GM23338 (cell line): ENCODE data around the gene ZFYVE27. TPM values are rescaled to one million over a fixed set of nuclear protein-coding genes. Genes with fewer than 3 reads are reported as not detected.

ENCODE experiments used
- ATAC-seq: fragments of 200-7000 bp; cut with Tn5 transposase; 3 replicates; pipeline ENCODE4 v1.9.1; 2020
- DNase-seq: peaks from one replicate; pipeline ENCODE4 v3.0.0-alpha.2; 2015; ENCODE audit warnings: low spot score
- H2AFZ ChIP-seq: fragments of 200-600 bp; sonication (generic); 2 replicates; pipeline ENCODE4 v1.8.0; 2016; ENCODE audit warnings: antibody characterized with exemption, mild to moderate bottlenecking, moderate library complexity
- H3F3A ChIP-seq: fragments of 200-600 bp; sonication (generic); replicated peaks from 2 replicates; pipeline ENCODE4 v1.8.0; 2017; ENCODE audit warnings: antibody characterized with exemption, mixed run types, low read depth
- H3K27ac ChIP-seq: fragments of 200-600 bp; sonication (generic); 2 replicates; pipeline ENCODE4 v1.6.1; 2016; ENCODE audit warnings: low read depth
- H3K27me3 ChIP-seq: fragments of 200-600 bp; sonication (generic); 2 replicates; pipeline ENCODE4 v1.8.0; 2016; ENCODE audit warnings: mild to moderate bottlenecking, mixed run types, moderate library complexity; ENCODE audit not compliant: insufficient read depth
- H3K36me3 ChIP-seq: fragments of 200-600 bp; sonication (generic); 2 replicates; pipeline ENCODE4 v1.8.0; 2016; ENCODE audit warnings: mild to moderate bottlenecking; ENCODE audit not compliant: insufficient read depth
- H3K4me1 ChIP-seq: fragments of 200-600 bp; sonication (generic); 2 replicates; pipeline ENCODE4 v1.8.0; 2016; ENCODE audit warnings: mild to moderate bottlenecking, moderate library complexity; ENCODE audit not compliant: insufficient read depth
- H3K4me2 ChIP-seq: fragments of 200-600 bp; sonication (generic); 2 replicates; pipeline ENCODE4 v1.7.1; 2017; ENCODE audit warnings: mixed run types
- H3K4me3 ChIP-seq: fragments of 200-600 bp; sonication (generic); 2 replicates; pipeline ENCODE4 v1.6.1; 2016; ENCODE audit warnings: mixed run types
- H3K79me2 ChIP-seq: fragments of 200-600 bp; sonication (generic); replicated peaks from 2 replicates; pipeline ENCODE4 v1.8.0; 2017; ENCODE audit warnings: mild to moderate bottlenecking; ENCODE audit not compliant: insufficient read depth
- H3K9me2 ChIP-seq: fragments of 200-600 bp; sonication (generic); 2 replicates; pipeline ENCODE4 v1.8.0; 2017; ENCODE audit not compliant: insufficient read depth
- H4K20me1 ChIP-seq: fragments of 200-600 bp; sonication (generic); replicated peaks from 2 replicates; pipeline ENCODE4 v1.8.0; 2017; ENCODE audit warnings: mild to moderate bottlenecking; ENCODE audit not compliant: insufficient read depth
- H3K27ac Mint-ChIP-seq: 2 replicates; pipeline ENCODE4 v1.8.0; 2020; ENCODE audit warnings: inconsistent platforms, mild to moderate bottlenecking, moderate library complexity, mixed read lengths
- H3K27me3 Mint-ChIP-seq: 3 replicates; pipeline ENCODE4 v1.8.0; 2022; ENCODE audit warnings: low read depth, mild to moderate bottlenecking, moderate library complexity, mixed read lengths, inconsistent platforms; ENCODE audit not compliant: insufficient read depth, poor library complexity
- H3K36me3 Mint-ChIP-seq: 3 replicates; pipeline ENCODE4 v1.8.0; 2021; ENCODE audit warnings: low read depth, mild to moderate bottlenecking, inconsistent platforms, moderate library complexity, mixed read lengths
- H3K4me1 Mint-ChIP-seq: 3 replicates; pipeline ENCODE4 v1.8.0; 2020; ENCODE audit warnings: mild to moderate bottlenecking, inconsistent platforms, mixed read lengths
- H3K4me3 Mint-ChIP-seq: 3 replicates; pipeline ENCODE4 v1.8.0; 2021; ENCODE audit warnings: moderate library complexity, mild to moderate bottlenecking, inconsistent platforms, mixed read lengths
- H3K9me3 Mint-ChIP-seq: 3 replicates; pipeline ENCODE4 v1.8.0; 2020; ENCODE audit warnings: moderate library complexity, mild to moderate bottlenecking, inconsistent platforms, mixed read lengths
- CREB1 ChIP-seq: fragments of 250-450 bp; sonication (Bioruptor Pico); IDR thresholded peaks from 2 replicates; pipeline ENCODE4 v1.5.0; 2020; ENCODE audit warnings: low read depth, mild to moderate bottlenecking, moderate library complexity
- CTCF ChIP-seq, 2 experiments: fragments of 200-600 bp in 1 of 2; sonication (generic) in 1 of 2; conservative IDR thresholded peaks; 2 replicates each; pipeline versions ENCODE4 v1.5.1 to v1.6.1; 2016 to 2017; ENCODE audit warnings: antibody characterized with exemption in 2 of 2, low read depth in 2 of 2, mild to moderate bottlenecking in 2 of 2, moderate library complexity in 1 of 2
- EZH2phosphoT487 ChIP-seq: fragments of 200-600 bp; sonication (generic); IDR thresholded peaks from one replicate; pipeline ENCODE4 v1.8.1; 2018; ENCODE audit warnings: antibody characterized with exemption; ENCODE audit not compliant: unreplicated experiment
- JUNB ChIP-seq: IDR thresholded peaks from one replicate; pipeline ENCODE4 v1.6.1; 2016; ENCODE audit warnings: antibody characterized with exemption; ENCODE audit not compliant: unreplicated experiment
- NANOG ChIP-seq: IDR thresholded peaks from 2 replicates; pipeline ENCODE4 v1.6.1; 2016; ENCODE audit warnings: antibody characterized with exemption, borderline replicate concordance
- POLR2AphosphoS5 ChIP-seq: IDR thresholded peaks from 2 replicates; pipeline ENCODE4 v1.6.1; 2016; ENCODE audit warnings: antibody characterized with exemption, low read depth
- STAT1 ChIP-seq: IDR thresholded peaks from one replicate; pipeline ENCODE4 v1.6.1; 2016; ENCODE audit warnings: antibody characterized with exemption; ENCODE audit not compliant: unreplicated experiment
- ZNF114 ChIP-seq: fragments of 250-450 bp; sonication (Bioruptor Pico); IDR thresholded peaks from 2 replicates; pipeline ENCODE4 v1.5.0; 2020; ENCODE audit warnings: mild to moderate bottlenecking, moderate library complexity
- ZNF331 ChIP-seq: fragments of 250-450 bp; sonication (Bioruptor Pico); IDR thresholded peaks from 2 replicates; pipeline ENCODE4 v1.5.0; 2020; ENCODE audit warnings: low read depth, mild to moderate bottlenecking, moderate library complexity
- polyA plus RNA-seq: library from polyadenylated mRNA; unstranded; fragments of >200 nt; fragmentation: Nextera tagmentation; extraction: Ambion mirVana; gene quantifications from 2 replicates; pipeline ENCODE4 v1.2.1, GENCODE V29; 2016
- total RNA-seq: library from RNA; depleted of rRNA; stranded (reverse); fragments of >200 nt; shearing (Covaris generic); gene quantifications from 2 replicates; pipeline ENCODE4 v1.2.3, GENCODE V29; 2014
- TF ChIP-seq, protein P1 (sequence below): fragments of 250-450 bp; sonication (Bioruptor Pico); IDR thresholded peaks from 2 replicates; pipeline ENCODE4 v1.5.0; 2020; ENCODE audit warnings: mild to moderate bottlenecking, moderate library complexity
- TF ChIP-seq, protein P2 (sequence below): IDR thresholded peaks from 2 replicates; pipeline ENCODE4 v1.6.1; 2016; ENCODE audit warnings: antibody characterized with exemption
- TF ChIP-seq, protein P3 (sequence below): IDR thresholded peaks from one replicate; pipeline ENCODE4 v1.6.1; 2018; ENCODE audit warnings: antibody characterized with exemption; ENCODE audit not compliant: unreplicated experiment

ZFYVE27 gene
- total and polyA plus RNA-seq, 2 experiments from 2014 or later: 15.0 to 25.8 TPM

DNA sequence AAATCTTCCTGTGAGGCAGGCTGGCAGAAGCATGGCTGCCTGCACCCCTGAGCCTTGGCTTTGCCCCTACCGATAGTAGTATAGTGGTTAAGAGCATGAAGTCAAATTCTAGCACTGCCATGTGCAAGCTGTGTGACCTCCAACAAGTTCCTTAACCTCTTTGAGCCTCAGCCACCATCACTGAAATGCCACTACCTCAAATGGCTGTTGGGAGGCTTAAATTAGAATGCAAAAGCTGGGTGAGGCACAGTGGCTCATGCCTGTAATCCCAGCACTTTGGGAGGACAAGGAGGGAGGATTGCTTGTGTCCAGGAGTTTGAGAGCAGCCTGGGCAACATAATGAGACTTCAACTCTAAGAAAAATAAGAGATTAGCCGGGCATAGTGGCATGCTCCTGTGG is 26.5 kb downstream of the ZFYVE27 start (continued):
- TF ChIP-seq, protein P1, sequence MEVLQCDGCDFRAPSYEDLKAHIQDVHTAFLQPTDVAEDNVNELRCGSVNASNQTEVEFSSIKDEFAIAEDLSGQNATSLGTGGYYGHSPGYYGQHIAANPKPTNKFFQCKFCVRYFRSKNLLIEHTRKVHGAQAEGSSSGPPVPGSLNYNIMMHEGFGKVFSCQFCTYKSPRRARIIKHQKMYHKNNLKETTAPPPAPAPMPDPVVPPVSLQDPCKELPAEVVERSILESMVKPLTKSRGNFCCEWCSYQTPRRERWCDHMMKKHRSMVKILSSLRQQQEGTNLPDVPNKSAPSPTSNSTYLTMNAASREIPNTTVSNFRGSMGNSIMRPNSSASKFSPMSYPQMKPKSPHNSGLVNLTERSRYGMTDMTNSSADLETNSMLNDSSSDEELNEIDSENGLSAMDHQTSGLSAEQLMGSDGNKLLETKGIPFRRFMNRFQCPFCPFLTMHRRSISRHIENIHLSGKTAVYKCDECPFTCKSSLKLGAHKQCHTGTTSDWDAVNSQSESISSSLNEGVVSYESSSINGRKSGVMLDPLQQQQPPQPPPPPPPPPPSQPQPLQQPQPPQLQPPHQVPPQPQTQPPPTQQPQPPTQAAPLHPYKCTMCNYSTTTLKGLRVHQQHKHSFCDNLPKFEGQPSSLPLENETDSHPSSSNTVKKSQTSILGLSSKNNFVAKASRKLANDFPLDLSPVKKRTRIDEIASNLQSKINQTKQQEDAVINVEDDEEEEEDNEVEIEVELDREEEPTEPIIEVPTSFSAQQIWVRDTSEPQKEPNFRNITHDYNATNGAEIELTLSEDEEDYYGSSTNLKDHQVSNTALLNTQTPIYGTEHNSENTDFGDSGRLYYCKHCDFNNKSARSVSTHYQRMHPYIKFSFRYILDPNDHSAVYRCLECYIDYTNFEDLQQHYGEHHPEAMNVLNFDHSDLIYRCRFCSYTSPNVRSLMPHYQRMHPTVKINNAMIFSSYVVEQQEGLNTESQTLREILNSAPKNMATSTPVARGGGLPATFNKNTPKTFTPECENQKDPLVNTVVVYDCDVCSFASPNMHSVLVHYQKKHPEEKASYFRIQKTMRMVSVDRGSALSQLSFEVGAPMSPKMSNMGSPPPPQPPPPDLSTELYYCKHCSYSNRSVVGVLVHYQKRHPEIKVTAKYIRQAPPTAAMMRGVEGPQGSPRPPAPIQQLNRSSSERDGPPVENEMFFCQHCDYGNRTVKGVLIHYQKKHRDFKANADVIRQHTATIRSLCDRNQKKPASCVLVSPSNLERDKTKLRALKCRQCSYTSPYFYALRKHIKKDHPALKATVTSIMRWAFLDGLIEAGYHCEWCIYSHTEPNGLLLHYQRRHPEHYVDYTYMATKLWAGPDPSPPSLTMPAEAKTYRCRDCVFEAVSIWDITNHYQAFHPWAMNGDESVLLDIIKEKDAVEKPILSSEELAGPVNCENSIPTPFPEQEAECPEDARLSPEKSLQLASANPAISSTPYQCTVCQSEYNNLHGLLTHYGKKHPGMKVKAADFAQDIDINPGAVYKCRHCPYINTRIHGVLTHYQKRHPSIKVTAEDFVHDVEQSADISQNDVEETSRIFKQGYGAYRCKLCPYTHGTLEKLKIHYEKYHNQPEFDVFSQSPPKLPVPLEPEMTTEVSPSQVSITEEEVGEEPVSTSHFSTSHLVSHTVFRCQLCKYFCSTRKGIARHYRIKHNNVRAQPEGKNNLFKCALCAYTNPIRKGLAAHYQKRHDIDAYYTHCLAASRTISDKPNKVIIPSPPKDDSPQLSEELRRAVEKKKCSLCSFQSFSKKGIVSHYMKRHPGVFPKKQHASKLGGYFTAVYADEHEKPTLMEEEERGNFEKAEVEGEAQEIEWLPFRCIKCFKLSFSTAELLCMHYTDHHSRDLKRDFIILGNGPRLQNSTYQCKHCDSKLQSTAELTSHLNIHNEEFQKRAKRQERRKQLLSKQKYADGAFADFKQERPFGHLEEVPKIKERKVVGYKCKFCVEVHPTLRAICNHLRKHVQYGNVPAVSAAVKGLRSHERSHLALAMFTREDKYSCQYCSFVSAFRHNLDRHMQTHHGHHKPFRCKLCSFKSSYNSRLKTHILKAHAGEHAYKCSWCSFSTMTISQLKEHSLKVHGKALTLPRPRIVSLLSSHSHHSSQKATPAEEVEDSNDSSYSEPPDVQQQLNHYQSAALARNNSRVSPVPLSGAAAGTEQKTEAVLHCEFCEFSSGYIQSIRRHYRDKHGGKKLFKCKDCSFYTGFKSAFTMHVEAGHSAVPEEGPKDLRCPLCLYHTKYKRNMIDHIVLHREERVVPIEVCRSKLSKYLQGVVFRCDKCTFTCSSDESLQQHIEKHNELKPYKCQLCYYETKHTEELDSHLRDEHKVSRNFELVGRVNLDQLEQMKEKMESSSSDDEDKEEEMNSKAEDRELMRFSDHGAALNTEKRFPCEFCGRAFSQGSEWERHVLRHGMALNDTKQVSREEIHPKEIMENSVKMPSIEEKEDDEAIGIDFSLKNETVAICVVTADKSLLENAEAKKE (CRISPR knock-in tag): no peak
- TF ChIP-seq ZNF331 (CRISPR knock-in tag) (no peak), POLR2AphosphoS5 (no peak), STAT1 (no peak), CTCF (conservative IDR thresholded peaks at IDR 0.05; ENCODE audit: low read depth in 2 of 2) (no peak)

DNA sequence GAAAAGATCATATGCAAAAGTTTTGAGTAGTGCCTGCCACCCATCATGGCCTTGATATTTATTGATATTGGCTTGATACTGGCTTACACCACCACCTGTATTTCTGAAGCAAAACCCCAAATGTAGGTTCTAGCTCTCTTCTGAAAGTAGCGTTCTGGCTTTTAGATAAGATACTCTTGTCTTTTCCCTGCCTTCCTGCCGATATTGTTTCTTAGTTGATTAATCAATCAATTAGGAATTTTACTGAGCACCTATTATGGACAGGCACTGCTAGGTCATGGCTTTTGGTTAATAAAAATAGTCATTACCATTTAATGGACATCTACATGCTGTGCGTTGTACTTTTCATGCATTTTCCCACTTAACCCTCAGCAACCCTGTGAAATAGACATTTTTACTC is 27.0 kb downstream of the ZFYVE27 start:
- peaks cover 29% of the 10 kb centered on the region for H3K4me1 Mint-ChIP-seq
- DNase-seq: no peak
- ATAC-seq: no peak
- H3K27me3 Mint-ChIP-seq: peaks cover 28% of the 10 kb centered on the region
- Histone ChIP-seq H3F3A (no peaks in the 10 kb centered on the region), H3K27ac (no peak overlapping the region), H3K79me2 (no peaks in the 10 kb centered on the region), H2AFZ (no peak overlapping the region), H3K4me1 (peaks cover 7% of the 10 kb centered on the region; the same call in 1 of the 2 replicates), H3K27me3 (peaks cover 4% of the 10 kb centered on the region; the same call in 1 of the 2 replicates), H3K4me3 (no peak overlapping the region), H3K9me2 (no peaks in the 10 kb centered on the region), H3K4me2 (no peak overlapping the region), H4K20me1 (no peaks in the 10 kb centered on the region), H3K36me3 (peaks cover 4% of the 10 kb centered on the region; the same call in 1 of the 2 replicates)
- TF ChIP-seq, protein P2, sequence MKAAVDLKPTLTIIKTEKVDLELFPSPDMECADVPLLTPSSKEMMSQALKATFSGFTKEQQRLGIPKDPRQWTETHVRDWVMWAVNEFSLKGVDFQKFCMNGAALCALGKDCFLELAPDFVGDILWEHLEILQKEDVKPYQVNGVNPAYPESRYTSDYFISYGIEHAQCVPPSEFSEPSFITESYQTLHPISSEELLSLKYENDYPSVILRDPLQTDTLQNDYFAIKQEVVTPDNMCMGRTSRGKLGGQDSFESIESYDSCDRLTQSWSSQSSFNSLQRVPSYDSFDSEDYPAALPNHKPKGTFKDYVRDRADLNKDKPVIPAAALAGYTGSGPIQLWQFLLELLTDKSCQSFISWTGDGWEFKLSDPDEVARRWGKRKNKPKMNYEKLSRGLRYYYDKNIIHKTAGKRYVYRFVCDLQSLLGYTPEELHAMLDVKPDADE: no peak
- TF ChIP-seq EZH2phosphoT487 (no peak), JUNB (no peak), ZNF331 (CRISPR knock-in tag) (no peak), CREB1 (CRISPR knock-in tag) (no peak), ZNF114 (CRISPR knock-in tag) (no peak), NANOG (no peak), STAT1 (no peak)
- TF ChIP-seq, protein P3, sequence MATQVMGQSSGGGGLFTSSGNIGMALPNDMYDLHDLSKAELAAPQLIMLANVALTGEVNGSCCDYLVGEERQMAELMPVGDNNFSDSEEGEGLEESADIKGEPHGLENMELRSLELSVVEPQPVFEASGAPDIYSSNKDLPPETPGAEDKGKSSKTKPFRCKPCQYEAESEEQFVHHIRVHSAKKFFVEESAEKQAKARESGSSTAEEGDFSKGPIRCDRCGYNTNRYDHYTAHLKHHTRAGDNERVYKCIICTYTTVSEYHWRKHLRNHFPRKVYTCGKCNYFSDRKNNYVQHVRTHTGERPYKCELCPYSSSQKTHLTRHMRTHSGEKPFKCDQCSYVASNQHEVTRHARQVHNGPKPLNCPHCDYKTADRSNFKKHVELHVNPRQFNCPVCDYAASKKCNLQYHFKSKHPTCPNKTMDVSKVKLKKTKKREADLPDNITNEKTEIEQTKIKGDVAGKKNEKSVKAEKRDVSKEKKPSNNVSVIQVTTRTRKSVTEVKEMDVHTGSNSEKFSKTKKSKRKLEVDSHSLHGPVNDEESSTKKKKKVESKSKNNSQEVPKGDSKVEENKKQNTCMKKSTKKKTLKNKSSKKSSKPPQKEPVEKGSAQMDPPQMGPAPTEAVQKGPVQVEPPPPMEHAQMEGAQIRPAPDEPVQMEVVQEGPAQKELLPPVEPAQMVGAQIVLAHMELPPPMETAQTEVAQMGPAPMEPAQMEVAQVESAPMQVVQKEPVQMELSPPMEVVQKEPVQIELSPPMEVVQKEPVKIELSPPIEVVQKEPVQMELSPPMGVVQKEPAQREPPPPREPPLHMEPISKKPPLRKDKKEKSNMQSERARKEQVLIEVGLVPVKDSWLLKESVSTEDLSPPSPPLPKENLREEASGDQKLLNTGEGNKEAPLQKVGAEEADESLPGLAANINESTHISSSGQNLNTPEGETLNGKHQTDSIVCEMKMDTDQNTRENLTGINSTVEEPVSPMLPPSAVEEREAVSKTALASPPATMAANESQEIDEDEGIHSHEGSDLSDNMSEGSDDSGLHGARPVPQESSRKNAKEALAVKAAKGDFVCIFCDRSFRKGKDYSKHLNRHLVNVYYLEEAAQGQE: no peak
- no peak overlapping the region; the same call in 1 of the 2 replicates for H3K27ac Mint-ChIP-seq
- H3K36me3 Mint-ChIP-seq: peaks cover 25% of the 10 kb centered on the region
- H3K4me3 Mint-ChIP-seq: no peak overlapping the region
- H3K9me3 Mint-ChIP-seq: no peaks in the 10 kb centered on the region
